GM12892 (cell line): ENCODE measurements around the gene GOLGA6L2.

Experiments used
- POLR2A ChIP-seq: IDR thresholded peaks from 2 replicates; pipeline ENCODE4 v1.6.1; 2011; ENCODE audit warnings: low read depth, low read length, control low read depth
- POLR2AphosphoS5 ChIP-seq: IDR thresholded peaks from 2 replicates; pipeline ENCODE4 v1.6.1; 2011; ENCODE audit warnings: low read depth, low read length, control low read depth
- TAF1 ChIP-seq: IDR thresholded peaks from 2 replicates; pipeline ENCODE4 v1.6.1; 2011; ENCODE audit warnings: low read depth, mild to moderate bottlenecking, control low read depth, low read length, borderline replicate concordance

DNA sequence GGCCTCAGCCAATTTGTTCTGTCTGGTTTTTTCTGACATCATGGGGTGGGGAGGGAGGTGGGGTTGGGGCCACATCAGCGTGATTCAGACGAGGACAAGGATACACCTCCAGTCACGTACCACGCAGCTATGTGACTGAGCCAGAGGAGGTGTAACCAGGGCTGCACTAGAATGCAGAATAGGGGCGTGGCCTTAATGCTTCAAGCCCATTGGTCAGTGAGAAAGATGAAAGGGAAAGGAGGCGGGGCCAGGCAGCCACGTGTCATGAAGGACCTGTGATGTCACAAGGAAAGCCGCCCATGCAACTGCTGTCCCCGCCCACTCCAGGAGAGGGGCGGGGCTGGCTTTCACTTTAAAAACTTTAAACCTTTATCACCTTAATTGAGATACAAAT, at the start of gene GOLGA6L2:
- TF ChIP-seq POLR2A (no peak), POLR2AphosphoS5 (no peak), TAF1 (no peak)
